ENCODE data around the gene HMBS.
"Not testable (repeated sequence)": the region's sequence is repeated elsewhere in the genome, so short reads cannot be mapped to it uniquely, and the experiment has no call there.

Gene HMBS

DNA sequence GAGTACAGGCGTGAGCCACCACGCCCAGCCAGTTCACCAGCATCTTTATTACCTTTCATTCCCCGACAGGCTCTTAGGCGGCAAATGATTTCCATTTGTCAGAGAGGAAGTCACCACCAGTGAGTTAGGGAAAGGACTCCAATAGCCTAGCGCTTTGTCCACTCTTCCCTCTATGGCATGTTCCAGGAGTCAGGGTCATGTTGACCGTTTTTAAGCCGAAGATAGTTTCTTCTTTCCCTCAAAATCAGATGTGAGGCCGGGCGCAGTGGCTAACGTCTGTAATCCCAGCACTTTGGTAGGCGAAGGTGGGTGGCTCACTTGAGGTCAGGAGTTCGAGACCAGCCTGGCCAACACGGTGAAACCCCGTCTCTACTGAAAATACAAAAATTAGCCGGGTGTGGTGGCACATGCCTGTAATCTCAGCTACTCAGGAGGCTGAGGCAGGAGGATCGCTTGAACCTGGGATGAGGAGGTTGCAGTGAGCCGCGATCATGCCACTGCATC, 18.5 kb downstream of the HMBS start:
- not testable (repeated sequence) for DNase-seq

GRCh38 chr11:119103793-119104192, 19.1 kb downstream of the HMBS start:
- no peak for DNase-seq

DNA sequence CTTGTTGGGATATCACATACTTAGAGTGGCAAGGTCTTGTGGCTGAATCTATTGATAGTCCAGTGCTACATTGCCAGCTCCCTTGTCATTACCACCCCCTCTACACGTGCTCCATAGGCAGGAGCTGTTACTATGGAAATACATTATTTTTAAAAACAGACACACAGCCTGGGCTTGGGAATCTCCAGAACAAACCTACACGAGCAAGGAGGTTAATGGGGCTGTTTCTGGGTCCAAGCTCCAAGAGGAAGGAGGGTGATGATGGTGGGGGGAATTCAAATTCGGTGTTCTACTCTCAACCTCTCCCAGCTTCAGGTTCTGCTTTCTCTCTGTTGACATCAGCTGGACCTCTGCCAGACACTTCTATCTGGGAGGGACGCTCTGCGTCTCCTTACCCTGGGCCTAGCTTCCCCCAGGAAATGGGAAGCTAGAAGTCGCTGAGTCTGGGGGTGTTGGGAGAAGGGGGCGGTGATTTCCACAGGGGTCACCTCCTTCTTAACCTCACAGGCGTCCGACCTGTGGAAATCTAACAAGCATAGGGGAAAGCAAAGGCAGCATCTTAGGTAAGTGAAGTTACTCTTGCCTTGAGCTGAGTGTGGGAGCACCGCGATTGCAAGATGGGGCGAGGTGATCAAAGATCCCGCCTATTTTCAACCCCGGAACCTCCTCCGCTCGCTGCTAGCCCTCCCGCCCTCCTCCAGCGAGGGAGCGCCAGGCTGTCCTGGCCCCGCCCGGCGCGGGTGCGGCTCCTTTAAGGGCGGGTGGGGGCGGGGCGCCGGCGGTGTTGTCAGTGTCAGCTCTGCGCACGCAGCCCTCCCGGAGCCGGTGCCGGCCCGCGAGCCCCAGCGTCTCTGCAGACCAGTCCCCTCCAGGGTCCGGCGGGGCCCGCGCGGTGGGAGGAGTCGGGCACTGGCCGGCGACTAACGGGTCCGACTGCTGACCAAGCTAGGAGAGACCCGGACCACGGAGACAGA, 22.2 kb downstream of the HMBS start, which contains the start of gene C2CD2L:
C2CD2L (plus strand) TSS at position 781 of the 974 bp plus-strand sequence. CDS start 398 bp downstream, outside the sequence.
- peak; percentile 95 for DNase-seq

GRCh38 chr11:119107538-119108145, 23.0 kb downstream of the HMBS start:
- no peak for DNase-seq

DNA sequence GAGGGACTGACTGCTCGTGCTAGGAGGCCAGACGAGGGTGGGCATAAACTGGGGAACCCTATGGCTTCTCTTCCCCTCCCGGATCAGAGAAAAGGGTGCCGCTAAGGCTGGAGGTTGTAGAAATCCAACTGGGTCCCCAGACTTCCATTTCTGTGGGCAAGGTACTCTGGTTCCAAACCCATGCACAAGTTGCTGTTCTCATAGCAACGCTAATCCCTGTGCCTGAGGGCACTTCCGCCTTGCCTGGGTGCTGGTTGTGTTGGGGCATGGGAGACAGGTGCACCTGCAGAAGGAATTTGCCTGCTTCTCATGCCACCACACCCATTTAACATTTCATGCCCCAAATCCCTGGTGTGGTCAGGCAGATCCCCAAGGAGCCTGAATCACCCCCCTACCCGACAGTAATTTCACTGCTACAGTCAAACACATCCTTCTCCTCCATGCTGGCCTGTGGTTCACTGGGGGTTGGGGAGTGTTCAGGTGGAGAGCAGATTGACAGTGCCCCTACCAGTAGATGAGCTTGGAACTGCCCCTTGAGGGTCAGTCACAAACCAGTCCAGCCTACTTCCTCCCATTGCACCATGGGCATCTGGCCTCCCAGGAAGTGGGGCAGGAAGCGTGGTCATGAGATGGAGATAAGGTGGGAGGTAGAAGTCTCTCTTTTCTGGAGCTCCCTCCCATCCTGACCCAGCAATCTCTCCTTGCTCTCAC, 23.6 kb downstream of the HMBS start:
- DNase-seq, result no peak

- no peak for DNase-seq
Observed at GRCh38 chr11:119108857-119109221, 24.2 kb downstream of the HMBS start.

GRCh38 chr11:119109843-119110242, 25.2 kb downstream of the HMBS start:
- DNase-seq, result no peak

DNA sequence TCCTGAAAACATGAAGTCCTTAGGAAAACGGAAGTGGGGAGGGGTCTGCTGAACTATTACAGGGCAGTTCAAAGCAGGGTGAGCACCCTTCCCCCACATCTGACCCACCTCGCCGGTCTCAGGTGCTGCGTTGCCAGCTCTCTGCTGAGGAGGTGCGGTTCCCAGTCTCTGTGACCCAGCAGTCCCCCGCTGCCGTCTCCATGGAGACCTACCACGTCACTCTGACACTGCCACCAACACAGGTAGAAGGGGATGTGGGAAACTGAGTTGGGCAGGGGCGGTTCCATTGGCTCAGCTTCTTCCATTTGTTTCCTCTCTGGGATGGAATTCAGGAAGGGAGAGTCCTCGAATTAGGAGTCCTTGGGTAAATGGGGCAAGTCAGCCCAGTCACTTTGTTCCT, 25.8 kb downstream of the HMBS start:
- DNase-seq, result no peak

GRCh38 chr11:119111361-119111925, 26.8 kb downstream of the HMBS start:
- no peak for DNase-seq

- no peak for DNase-seq
Observed at GRCh38 chr11:119112314-119113020, 27.8 kb downstream of the HMBS start.

DNA sequence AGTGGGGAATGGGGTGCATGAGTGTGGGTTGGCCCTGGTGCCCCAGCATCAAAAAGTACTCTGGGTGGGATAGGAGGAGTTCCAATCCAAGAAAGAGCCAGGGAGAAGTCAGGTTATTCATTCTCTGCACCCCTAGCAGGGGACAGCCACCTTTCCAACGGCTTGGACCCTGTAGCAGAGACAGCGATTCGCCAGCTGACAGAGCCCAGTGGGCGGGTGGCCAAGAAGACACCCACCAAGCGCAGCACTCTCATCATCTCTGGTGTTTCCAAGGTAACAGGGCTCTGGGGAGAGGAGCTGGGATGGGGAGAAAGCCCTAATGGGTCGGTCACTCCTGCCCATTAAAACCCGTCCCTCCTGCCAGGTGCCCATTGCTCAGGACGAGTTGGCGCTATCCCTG, 29.0 kb downstream of the HMBS start:
- DNase-seq, result peak; percentile 21

DNA sequence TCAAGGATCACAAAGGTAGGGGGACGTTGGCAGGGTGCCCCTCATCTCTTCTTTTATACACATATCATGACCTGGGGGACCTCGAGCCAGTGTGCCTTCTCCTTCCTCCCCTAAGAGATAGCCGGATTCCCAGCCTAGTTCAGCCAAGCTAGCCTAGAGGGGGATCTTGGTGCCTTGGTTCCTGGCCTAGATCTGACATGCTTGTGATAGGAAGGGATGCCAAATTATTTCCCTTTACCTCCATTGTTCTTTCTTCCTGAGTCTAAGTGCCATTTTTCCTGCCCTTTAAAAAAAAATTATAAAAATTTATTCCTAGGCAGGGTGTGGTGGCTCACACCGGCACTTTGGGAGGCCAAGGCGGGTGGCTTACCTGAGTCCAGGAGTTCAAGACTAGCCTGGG, 29.7 kb downstream of the HMBS start:
- peak; percentile 1 for DNase-seq

DNA sequence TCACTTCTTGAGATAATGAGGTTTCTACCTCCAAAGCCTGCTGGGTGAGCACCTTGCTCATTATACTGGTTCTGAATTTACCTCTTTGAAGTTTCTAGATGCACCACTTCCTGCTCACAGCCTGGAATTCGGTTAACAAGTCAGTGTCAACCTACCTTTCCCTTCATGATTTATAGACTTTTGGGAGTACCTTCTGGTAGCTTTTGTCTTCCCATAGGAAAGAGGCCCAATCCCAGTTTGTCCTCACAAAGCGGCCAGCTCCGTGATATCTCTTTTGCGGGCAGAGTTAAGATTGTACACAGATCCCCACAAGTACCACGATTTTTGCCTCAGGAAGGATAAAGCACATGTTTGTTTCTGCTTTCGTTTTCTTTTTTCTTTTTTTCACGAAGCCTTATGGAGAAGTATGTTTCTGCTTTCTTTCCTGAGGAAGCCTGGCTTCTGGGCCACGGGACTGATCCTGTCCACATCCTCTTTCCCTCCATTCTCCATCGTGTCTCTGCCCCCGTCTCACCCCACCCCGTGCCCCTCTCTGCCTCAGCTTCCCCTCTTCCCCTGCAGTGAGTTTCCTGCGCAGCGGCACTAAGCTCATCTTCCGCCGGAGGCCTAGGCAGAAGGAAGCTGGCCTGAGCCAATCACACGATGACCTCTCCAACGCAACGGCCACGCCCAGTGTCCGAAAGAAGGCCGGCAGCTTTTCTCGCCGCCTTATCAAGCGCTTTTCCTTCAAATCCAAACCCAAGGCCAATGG, 31.0 kb downstream of the HMBS start:
- DNase-seq, result no peak

DNA sequence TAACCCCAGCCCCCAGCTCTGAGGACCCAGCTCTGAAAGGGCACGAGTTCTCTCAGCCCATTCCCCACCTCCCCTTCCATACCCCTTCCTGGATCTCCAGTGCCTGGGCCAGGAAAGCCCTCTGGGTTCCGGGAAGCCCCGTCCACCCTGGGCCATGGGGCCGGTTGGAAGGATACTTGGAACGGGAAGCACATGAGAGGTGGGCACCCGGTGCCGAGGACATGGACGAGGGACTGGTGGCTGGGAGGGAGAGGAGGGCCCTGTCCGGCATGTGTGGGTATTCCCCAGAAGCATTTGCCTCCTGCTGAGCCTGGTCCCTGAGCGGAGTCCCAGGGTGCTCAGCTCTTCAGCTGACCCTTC, 31.5 kb downstream of the HMBS start:
- no peak for DNase-seq

- DNase-seq, result no peak
Observed at GRCh38 chr11:119116601-119117000, 31.9 kb downstream of the HMBS start.

DNA sequence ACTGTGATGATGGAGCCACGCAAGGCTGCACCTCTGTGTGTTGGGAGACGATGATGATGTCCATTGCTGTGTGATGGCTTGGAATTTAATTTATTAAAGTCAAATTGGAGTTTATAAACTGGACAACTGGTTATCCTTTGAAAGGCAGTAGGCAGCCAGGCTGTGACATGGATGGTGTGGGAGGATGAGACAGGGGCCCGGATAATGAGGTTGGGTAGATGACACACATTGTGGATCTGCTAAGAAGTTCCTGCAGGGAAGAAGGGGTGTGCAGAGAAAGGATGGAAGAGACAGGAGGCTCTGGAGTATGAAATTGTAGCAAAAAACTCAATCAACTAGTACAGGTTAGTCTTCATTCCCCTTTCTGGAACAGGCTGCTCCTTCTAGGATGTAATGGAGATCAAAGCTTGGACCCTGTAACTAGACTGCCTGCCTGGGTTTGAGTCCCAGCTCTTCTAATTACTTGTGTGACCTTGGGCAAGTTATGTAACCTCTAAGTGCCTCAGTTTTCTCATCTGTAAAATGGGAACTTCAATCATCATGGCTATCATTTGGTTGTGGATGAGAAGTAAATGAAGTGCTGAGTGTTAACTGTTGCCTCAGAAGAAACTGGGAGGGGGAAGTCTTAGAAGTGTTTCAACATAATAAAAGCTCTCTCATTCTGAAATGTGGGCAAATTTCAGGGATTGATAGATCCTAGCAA, 32.5 kb downstream of the HMBS start:
- no peak for DNase-seq

- no peak for DNase-seq
Observed at GRCh38 chr11:119118227-119118626, 33.5 kb downstream of the HMBS start.

DNA sequence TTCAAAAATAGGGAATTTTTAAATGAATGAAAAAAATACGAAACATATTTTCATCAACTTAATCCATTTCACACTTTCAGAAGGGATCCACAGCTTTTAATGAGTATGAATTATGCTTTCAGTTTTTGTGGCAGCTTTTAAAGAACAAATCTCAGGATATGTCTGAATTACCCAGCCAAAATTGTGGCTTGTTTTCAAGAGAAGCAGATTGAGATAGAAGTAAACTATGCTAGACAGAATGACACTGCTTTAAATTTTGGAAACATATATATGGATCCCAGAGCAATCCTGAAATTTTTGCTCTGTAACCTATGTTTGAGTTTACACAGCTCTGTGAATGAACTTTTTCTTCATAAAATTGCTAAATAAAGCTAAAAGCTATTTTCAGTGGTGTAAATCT, 34.3 kb downstream of the HMBS start:
- no peak for DNase-seq

DNA sequence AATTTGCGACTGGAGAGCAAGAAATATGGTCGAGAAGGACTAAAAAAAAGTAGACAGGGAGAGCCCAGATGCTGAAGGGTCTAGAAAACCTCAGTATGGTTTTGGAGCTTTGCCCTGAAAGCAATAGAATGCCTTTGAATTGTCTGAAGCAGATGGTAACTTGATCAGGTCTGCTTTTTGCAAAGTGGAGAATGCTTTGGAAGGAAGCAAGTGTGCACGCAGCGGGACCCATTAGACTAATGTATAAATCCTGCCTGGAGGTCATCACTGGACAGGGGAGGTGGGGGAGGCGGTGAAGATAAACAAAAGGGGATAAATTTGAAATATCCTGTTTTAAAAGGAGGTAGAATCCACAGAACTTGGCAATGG, 35.9 kb downstream of the HMBS start:
- peak; percentile 50 for DNase-seq

- DNase-seq, result peak; percentile 100
Observed at GRCh38 chr11:119121008-119121810, 36.5 kb downstream of the HMBS start, which contains the start of gene HINFP. HINFP (plus strand) TSS chr11:119121580; CDS start chr11:119126945, 5,365 bp downstream.
